T-helper 2 cell treated with Interferon-gamma antibody and Interleukin-4, amounts not matched to agents 100 ng/mL and 5 ng/mL, for 36 hours (primary cell): ENCODE data around the gene STK24. TPM values are rescaled to one million over a fixed set of nuclear protein-coding genes. Genes with fewer than 3 reads are reported as not detected.
"Not testable (repeated sequence)": the region's sequence is repeated elsewhere in the genome, so short reads cannot be mapped to it uniquely, and the experiment has no call there.

Experiments used
- intact Hi-C: fragments of 100-400 bp; cut with micrococcal nuclease; formaldehyde crosslinking; loops from one replicate; pipeline ENCODE4 v1.15.1; 2023
- total RNA-seq: library from RNA; stranded (reverse); gene quantifications from 2 replicates; pipeline ENCODE4 v1.2.3, GENCODE V29; 2022

The STK24 gene
- total RNA-seq: 133 and 139 TPM in 2 replicates

GRCh38 chr13:98576963-98577835 lies at the start of gene STK24:
Gene STK24 (minus strand): TSS chr13:98577107. CDS start chr13:98576786, 321 bp downstream.
- intact Hi-C loops: loop anchor here (1.0 to 10.0 kb wide), 9 partner anchors 20 to 1352 kb away; partner anchors contain the start of genes MBNL2 and RAP2A

GRCh38 chr13:98626298-98626935 lies 49.5 kb upstream of the STK24 start:
- intact Hi-C loops: no loop called here

- intact Hi-C loops: not testable (repeated sequence)
Observed at GRCh38 chr13:98624589-98624988, 47.7 kb upstream of the STK24 start.

- intact Hi-C loops: no loop called here
Observed at GRCh38 chr13:98622931-98623331, 46.0 kb upstream of the STK24 start.

- intact Hi-C loops: no loop called here
Observed at GRCh38 chr13:98619556-98619955, 42.6 kb upstream of the STK24 start.

- intact Hi-C loops: not testable (repeated sequence)
Observed at GRCh38 chr13:98615595-98615994, 38.7 kb upstream of the STK24 start.

- intact Hi-C loops: no loop called here
Observed at GRCh38 chr13:98613591-98613990, 36.7 kb upstream of the STK24 start.

GRCh38 chr13:98609756-98610155 lies 32.8 kb upstream of the STK24 start:
- intact Hi-C loops: no loop called here

- intact Hi-C loops: no loop called here
Observed at GRCh38 chr13:98606296-98606695, 29.4 kb upstream of the STK24 start.

- intact Hi-C loops: no loop called here
Observed at GRCh38 chr13:98599502-98600328, 22.8 kb upstream of the STK24 start.

GRCh38 chr13:98598043-98598442 lies 21.1 kb upstream of the STK24 start:
- intact Hi-C loops: no loop called here

- intact Hi-C loops: no loop called here
Observed at GRCh38 chr13:98595134-98595533, 18.2 kb upstream of the STK24 start.

- intact Hi-C loops: no loop called here
Observed at GRCh38 chr13:98592362-98592732, 15.4 kb upstream of the STK24 start.

- intact Hi-C loops: no loop called here
Observed at GRCh38 chr13:98591721-98592361, 14.9 kb upstream of the STK24 start.

GRCh38 chr13:98590471-98590870 lies 13.6 kb upstream of the STK24 start:
- intact Hi-C loops: not testable (repeated sequence)

- intact Hi-C loops: not testable (repeated sequence)
Observed at GRCh38 chr13:98589516-98589915, 12.6 kb upstream of the STK24 start.

- intact Hi-C loops: no loop called here
Observed at GRCh38 chr13:98586400-98587345, 9.8 kb upstream of the STK24 start.

- intact Hi-C loops: no loop called here
Observed at GRCh38 chr13:98585946-98586345, 9.0 kb upstream of the STK24 start.

- intact Hi-C loops: no loop called here
Observed at GRCh38 chr13:98585398-98585754, 8.5 kb upstream of the STK24 start.
